Endothelial cell of umbilical vein (primary cell): ENCODE measurements around the gene EIF4A3. TPM values are rescaled to one million over a fixed set of nuclear protein-coding genes. Genes with fewer than 3 reads are reported as not detected.

Experiments used
- BruUV-seq: library from RNA; stranded (reverse); fragments of 400-500 nt; replicated peaks from 2 replicates; lab custom pipeline; 2021; lab: Mats Ljungman, UMichigan
- CTCF ChIA-PET: fragments of 300-600, 350-600 bp; sonication (Branson Sonifier 250); formaldehyde crosslinking; loops from one replicate; lab custom pipeline; 2021; ENCODE audit warnings: antibody characterized with exemption, inconsistent platforms; lab: Charles Lee
- POLR2A ChIA-PET: fragments of 300-600, 350-600 bp; sonication (Branson Sonifier 250); formaldehyde crosslinking; loops from one replicate; lab custom pipeline; 2021; ENCODE audit warnings: antibody characterized with exemption, inconsistent platforms; lab: Charles Lee
- DNase-seq: peaks from one replicate; pipeline ENCODE4 v3.0.0-alpha.2; 2011; ENCODE audit warnings: low read depth, low spot score
- FAIRE-seq: peaks from 2 replicates; lab custom pipeline; 2011; peaks lifted over from hg19 to GRCh38; lab: Jason Lieb, UNC
- H2AFZ ChIP-seq: 2 replicates; pipeline ENCODE4 v1.6.0; 2012; ENCODE audit warnings: low read depth, low read length, control low read depth, inconsistent platforms
- H3K27ac ChIP-seq: 2 replicates; pipeline ENCODE4 v1.5.1; 2011; ENCODE audit warnings: low read depth, mild to moderate bottlenecking, control low read depth, low read length, moderate library complexity; ENCODE audit not compliant: insufficient read depth
- H3K27me3 ChIP-seq, 2 experiments: 2 replicates each; pipeline versions ENCODE4 v1.6.0 to v1.6.1; 2011; ENCODE audit warnings: low read length in 2 of 2, mixed read lengths in 1 of 2; ENCODE audit not compliant: control insufficient read depth in 2 of 2, insufficient read depth in 2 of 2
- H3K36me3 ChIP-seq, 2 experiments: 2 replicates in 1 of 2; 3 replicates in 1 of 2; pipeline ENCODE4 v1.5.1; 2011; ENCODE audit warnings: low read length in 2 of 2, mild to moderate bottlenecking in 1 of 2, moderate library complexity in 1 of 2; ENCODE audit not compliant: control insufficient read depth in 2 of 2, insufficient read depth in 2 of 2; ENCODE audit errors: extremely low read depth in 1 of 2
- H3K4me1 ChIP-seq: 3 replicates; pipeline ENCODE4 v1.5.1; 2011; ENCODE audit warnings: mild to moderate bottlenecking, low read length; ENCODE audit not compliant: control insufficient read depth, insufficient read depth; ENCODE audit errors: extremely low read depth
- H3K4me2 ChIP-seq: 2 replicates; pipeline ENCODE4 v1.6.1; 2011; ENCODE audit warnings: low read length, control low read depth, mixed read lengths; ENCODE audit not compliant: insufficient read depth
- H3K4me3 ChIP-seq, 3 experiments: fragments of 200-600 bp in 1 of 3; sonication (generic), shearing (Covaris generic) in 1 of 3; replicated peaks in 1 of 3; 2 replicates each; pipeline ENCODE4 v1.5.1; 2011 to 2016; ENCODE audit warnings: control low read depth in 3 of 3, low read length in 3 of 3, mild to moderate bottlenecking in 2 of 3, inconsistent platforms in 1 of 3, low read depth in 1 of 3, moderate library complexity in 1 of 3; ENCODE audit not compliant: insufficient read depth in 1 of 3
- H3K79me2 ChIP-seq: 2 replicates; pipeline ENCODE4 v1.6.0; 2012; ENCODE audit warnings: low read length, inconsistent platforms; ENCODE audit not compliant: control insufficient read depth, insufficient read depth
- H3K9ac ChIP-seq: replicated peaks from 2 replicates; pipeline ENCODE3; 2011; ENCODE audit warnings: low read length, control low read depth; ENCODE audit not compliant: insufficient read depth; ENCODE audit errors: extremely low read depth
- H3K9me1 ChIP-seq: replicated peaks from 3 replicates; pipeline ENCODE4 v1.6.0; 2011; ENCODE audit warnings: mild to moderate bottlenecking, low read length; ENCODE audit not compliant: control insufficient read depth, insufficient read depth; ENCODE audit errors: extremely low read depth
- H3K9me3 ChIP-seq: replicated peaks from 2 replicates; pipeline ENCODE4 v1.5.1; 2012; ENCODE audit warnings: low read length, inconsistent platforms; ENCODE audit not compliant: control insufficient read depth, insufficient read depth
- H4K20me1 ChIP-seq: replicated peaks from 2 replicates; pipeline ENCODE3; 2011; ENCODE audit warnings: mild to moderate bottlenecking, low read length; ENCODE audit not compliant: control insufficient read depth, insufficient read depth; ENCODE audit errors: extremely low read depth
- EZH2 ChIP-seq: IDR thresholded peaks from 2 replicates; pipeline ENCODE4 v1.6.1; 2012; ENCODE audit warnings: borderline replicate concordance, low read depth, mild to moderate bottlenecking, moderate library complexity, low read length, inconsistent platforms; ENCODE audit not compliant: severe bottlenecking
- GATA2 ChIP-seq: IDR thresholded peaks from 2 replicates; pipeline ENCODE4 v1.7.0; 2011; ENCODE audit warnings: low read depth, mild to moderate bottlenecking, moderate library complexity, mixed read lengths, low read length; ENCODE audit not compliant: insufficient read length, insufficient read depth
- JUN ChIP-seq: IDR thresholded peaks from 2 replicates; pipeline ENCODE4 v1.6.1; 2011; ENCODE audit warnings: borderline replicate concordance, low read depth; ENCODE audit not compliant: insufficient read length, insufficient read depth
- MYC ChIP-seq: IDR thresholded peaks from one replicate; pipeline ENCODE4 v1.6.1; 2011; ENCODE audit warnings: mild to moderate bottlenecking, low read depth, low read length
- dilution Hi-C: fragments of 300-500 bp; cut with MboI; formaldehyde crosslinking; loops from one replicate; pipeline ENCODE4 v1.15.0; 2019; ENCODE audit warnings: low sequenced_read_pairs; ENCODE audit not compliant: extremely low pct_ligation_motif_present
- intact Hi-C: fragments of 100-400 bp; cut with micrococcal nuclease; formaldehyde crosslinking; loops from one replicate; pipeline ENCODE4 v1.10.0; 2022
- polyA plus RNA-seq, 4 experiments: library from polyadenylated mRNA; depleted of rRNA in 3 of 4; stranded (reverse) in 3 of 4; unstranded in 1 of 4; fragments of >200 nt; gene quantifications; 2 replicates each; pipeline versions ENCODE4 v1.2.1 to v1.2.3, GENCODE V29; 2011 to 2012; ENCODE audit warnings: missing spikeins in 1 of 4
- total RNA-seq: library from RNA; stranded (reverse); gene quantifications from 2 replicates; pipeline ENCODE4 v1.2.3, GENCODE V29; 2021
- TF ChIP-seq, protein P1 (sequence below): IDR thresholded peaks from 2 replicates; pipeline ENCODE4 v1.6.1; 2011; ENCODE audit not compliant: insufficient read depth, insufficient read length
- TF ChIP-seq, protein P2 (sequence below), 2 donors: IDR thresholded peaks; 1 replicate in 1 of 2; 2 replicates in 1 of 2; pipeline ENCODE4 v1.5.1; 2011; ENCODE audit warnings: low read length in 2 of 2, mild to moderate bottlenecking in 2 of 2, moderate library complexity in 2 of 2, control low read depth in 1 of 2, inconsistent platforms in 1 of 2, low read depth in 1 of 2; ENCODE audit not compliant: insufficient read depth in 1 of 2; ENCODE audit errors: extremely low read depth in 1 of 2

Gene EIF4A3
- total and polyA plus RNA-seq, 2 donors (not counting 3 experiments of a cell fraction or from before 2014, with no cell fraction given), result 90.4 to 94.5 TPM

DNA sequence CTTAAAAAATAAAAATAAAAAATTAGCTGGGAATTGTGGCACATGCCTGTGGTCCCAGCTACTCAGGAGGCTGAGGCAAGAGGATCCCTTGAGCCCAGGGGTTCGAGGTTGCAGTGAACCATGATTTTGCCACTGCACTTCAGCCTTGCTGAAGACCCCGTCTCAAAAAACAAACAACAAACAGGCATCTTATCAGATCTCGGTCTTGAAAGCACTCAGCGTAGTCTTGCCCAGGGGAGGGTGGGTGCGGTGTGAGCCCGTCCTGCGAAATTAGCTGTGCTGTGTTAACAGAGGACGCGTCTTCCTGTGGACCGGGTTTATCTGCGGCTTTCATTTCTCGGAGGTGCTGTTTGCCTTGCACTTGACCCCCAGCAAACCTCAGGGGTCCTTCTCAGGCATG is 40.2 kb downstream of the EIF4A3 start:
- no peak overlapping the region for H3K9ac ChIP-seq
- no peak overlapping the region for H2AFZ ChIP-seq
- intact Hi-C loops (loop anchor here (10.0 kb wide), 1 partner anchor 258 kb away; no protein-coding TSS in a partner anchor), dilution Hi-C loops (no loop called here)
- ChIA-PET CTCF (interaction anchor here (1.5 kb wide), 1 partner anchor 17 kb away, joined by 4 read pairs; no protein-coding TSS in a partner anchor), POLR2A (no interaction called here)
- H3K9me3 ChIP-seq, result no peaks in the 10 kb centered on the region
- DNase-seq, result no peak
- TF ChIP-seq EZH2 (no peak), MYC (no peak), GATA2 (no peak), JUN (no peak)
- TF ChIP-seq, protein P1, sequence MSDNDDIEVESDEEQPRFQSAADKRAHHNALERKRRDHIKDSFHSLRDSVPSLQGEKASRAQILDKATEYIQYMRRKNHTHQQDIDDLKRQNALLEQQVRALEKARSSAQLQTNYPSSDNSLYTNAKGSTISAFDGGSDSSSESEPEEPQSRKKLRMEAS, result no peak
- TF ChIP-seq, protein P2, sequence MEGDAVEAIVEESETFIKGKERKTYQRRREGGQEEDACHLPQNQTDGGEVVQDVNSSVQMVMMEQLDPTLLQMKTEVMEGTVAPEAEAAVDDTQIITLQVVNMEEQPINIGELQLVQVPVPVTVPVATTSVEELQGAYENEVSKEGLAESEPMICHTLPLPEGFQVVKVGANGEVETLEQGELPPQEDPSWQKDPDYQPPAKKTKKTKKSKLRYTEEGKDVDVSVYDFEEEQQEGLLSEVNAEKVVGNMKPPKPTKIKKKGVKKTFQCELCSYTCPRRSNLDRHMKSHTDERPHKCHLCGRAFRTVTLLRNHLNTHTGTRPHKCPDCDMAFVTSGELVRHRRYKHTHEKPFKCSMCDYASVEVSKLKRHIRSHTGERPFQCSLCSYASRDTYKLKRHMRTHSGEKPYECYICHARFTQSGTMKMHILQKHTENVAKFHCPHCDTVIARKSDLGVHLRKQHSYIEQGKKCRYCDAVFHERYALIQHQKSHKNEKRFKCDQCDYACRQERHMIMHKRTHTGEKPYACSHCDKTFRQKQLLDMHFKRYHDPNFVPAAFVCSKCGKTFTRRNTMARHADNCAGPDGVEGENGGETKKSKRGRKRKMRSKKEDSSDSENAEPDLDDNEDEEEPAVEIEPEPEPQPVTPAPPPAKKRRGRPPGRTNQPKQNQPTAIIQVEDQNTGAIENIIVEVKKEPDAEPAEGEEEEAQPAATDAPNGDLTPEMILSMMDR (IDR thresholded peaks at IDR 0.05; ENCODE audit: extremely low read depth in 1 of 2, insufficient read depth in 1 of 2, low read depth in 1 of 2, low read length in 2 of 2), result no peak
- H3K79me2 ChIP-seq, result no peaks in the 10 kb centered on the region
- H3K9me1 ChIP-seq, result no peaks in the 10 kb centered on the region
- no peaks in the 10 kb centered on the region for H4K20me1 ChIP-seq
- peaks cover 5% of the 10 kb centered on the region for H3K4me1 ChIP-seq
- H3K36me3 ChIP-seq, result no peaks in the 10 kb centered on the region
- no TSS peak for BruUV-seq
- no peak overlapping the region for H3K4me3 ChIP-seq
- H3K27ac ChIP-seq, result no peak overlapping the region
- no peak for FAIRE-seq
- no peak overlapping the region for H3K4me2 ChIP-seq
- H3K27me3 ChIP-seq, result no peaks in the 10 kb centered on the region
